ENCODE measurements around the gene VPS39.
"Not testable (repeated sequence)": the region's sequence is repeated elsewhere in the genome, so short reads cannot be mapped to it uniquely, and the experiment has no call there.

Gene VPS39, protein sequence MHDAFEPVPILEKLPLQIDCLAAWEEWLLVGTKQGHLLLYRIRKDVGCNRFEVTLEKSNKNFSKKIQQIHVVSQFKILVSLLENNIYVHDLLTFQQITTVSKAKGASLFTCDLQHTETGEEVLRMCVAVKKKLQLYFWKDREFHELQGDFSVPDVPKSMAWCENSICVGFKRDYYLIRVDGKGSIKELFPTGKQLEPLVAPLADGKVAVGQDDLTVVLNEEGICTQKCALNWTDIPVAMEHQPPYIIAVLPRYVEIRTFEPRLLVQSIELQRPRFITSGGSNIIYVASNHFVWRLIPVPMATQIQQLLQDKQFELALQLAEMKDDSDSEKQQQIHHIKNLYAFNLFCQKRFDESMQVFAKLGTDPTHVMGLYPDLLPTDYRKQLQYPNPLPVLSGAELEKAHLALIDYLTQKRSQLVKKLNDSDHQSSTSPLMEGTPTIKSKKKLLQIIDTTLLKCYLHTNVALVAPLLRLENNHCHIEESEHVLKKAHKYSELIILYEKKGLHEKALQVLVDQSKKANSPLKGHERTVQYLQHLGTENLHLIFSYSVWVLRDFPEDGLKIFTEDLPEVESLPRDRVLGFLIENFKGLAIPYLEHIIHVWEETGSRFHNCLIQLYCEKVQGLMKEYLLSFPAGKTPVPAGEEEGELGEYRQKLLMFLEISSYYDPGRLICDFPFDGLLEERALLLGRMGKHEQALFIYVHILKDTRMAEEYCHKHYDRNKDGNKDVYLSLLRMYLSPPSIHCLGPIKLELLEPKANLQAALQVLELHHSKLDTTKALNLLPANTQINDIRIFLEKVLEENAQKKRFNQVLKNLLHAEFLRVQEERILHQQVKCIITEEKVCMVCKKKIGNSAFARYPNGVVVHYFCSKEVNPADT

DNA sequence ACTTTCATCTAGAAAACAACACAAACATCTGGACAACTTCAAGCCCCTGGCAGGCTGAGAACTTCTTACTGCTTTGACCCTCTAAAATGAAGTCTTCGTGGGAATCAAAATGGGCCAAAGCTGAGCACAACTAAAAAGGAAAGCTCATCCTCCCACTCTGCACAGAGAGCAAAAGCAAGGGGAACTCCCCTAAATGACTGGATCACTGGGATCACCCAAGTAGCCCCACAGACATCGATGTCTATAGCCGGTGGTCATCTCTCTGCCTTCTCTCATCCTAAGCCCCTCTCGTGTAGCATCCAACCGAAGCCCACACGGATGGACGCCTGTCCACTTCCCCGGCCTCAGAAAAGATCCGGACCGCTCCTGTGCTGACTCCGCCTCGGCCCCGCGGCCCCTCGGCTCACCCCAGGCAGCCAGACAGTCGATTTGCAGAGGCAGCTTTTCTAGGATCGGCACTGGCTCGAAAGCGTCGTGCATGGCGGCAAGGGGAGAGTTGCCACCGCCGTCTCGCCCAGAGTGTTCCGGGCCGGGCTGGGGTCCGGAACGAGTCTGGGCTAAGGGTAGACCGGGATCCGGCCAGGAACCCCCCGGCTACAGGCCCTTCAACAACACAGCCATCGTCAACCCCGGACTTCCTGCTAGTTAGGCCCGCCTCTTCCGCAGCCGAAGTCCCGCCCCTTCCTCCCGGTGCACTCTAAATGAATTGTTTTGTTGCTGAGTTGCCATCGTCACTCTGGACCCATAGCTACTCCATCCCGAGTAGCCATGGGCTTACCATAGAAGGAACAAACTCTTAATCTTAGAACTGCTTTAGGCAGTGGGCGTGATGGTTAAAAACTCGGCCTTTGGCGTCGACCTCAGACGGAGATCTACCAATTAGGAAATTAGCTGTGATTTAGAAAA is at the start of gene VPS39:
VPS39 (minus strand) TSS at position 631 of the 906 bp plus-strand sequence; CDS start at position 480, 151 bp downstream.
- peak; percentile 79 to 85 for DNase-seq

DNA sequence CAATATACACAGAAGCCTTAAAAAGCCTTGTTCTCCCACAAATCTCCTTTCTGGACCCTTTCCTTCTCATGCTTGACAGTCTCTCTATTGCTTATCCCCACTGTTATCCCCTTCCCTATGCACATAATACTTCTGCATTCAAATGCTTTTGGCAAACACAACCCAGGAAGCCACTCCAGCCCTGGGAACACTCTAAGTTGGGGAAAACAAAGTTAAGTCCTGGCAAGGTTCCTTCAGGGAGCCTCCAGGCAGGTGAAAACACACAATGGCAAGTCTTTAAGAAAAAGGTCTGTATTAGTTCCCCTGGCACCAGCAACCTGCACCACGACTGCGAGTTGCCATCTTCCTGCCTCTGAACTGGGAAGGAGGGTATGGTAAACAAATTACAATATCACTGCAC is 45.2 kb upstream of the VPS39 start:
- no peak for DNase-seq

DNA sequence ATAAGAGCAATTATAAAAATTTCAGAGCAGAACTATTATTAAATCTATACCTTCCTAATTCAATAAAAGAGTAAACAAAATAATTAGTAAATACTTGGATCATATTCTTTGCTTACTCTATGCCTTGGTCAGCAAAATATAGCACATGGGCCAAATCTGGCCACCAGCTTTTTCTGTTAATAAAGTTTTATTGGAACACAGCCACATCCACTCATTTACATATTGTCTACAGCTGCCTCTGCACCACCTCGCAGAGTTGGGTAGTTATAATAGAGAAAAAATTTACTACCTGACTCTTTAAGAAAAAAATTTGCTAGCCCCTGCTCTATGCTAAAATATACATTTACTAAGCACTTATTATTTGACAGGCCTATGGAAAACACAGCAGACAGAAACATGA is 32.7 kb upstream of the VPS39 start:
- no peak for DNase-seq

DNA sequence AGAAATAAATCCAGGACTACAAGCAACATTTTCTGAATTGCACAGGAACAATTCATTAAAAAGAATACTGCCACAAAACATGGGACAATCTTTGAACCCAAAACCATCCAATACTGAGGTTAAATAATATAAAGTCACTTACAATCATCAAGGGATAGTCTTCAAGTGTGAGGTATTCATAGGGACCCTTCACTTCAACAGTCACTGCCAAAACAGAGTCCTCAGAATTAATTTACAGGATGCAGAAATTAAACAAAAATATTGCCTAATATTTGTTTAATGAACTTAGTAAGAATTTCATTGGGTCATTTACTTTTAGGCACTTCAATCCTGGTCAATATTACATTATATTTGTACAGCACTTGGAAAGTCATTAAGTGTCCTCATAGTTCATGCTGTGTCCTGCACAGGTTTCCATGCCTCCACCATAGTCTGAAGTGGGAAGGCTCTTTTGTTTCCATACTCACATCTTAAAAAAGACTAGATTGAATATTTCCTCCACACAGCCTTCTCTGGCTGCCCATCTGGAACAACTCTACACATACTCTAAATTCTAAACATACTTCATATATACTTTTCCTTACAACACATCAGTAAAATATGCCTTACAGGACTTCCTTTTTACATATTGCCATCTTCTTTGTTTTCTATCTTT is 31.6 kb upstream of the VPS39 start:
- DNase-seq: no peak

DNA sequence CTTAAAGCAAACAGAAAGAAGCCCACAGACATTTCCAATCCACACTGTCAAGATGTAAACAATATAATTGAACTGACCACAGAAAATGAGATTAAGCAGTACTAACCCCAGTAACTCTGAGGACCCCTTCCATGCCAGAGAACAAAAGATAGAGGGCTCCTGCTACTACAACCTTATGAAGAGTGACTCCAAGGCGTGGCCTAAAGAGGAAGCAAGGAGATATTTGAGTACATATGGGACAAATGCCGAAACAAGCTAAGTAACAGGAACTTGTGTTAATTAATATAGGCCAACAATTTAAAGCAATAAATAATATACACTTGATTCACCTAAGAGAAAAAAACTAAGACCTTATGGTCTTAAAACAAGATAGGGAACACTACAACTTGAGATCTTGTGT is 25.0 kb upstream of the VPS39 start:
- DNase-seq: peak; percentile 3 to 27

DNA sequence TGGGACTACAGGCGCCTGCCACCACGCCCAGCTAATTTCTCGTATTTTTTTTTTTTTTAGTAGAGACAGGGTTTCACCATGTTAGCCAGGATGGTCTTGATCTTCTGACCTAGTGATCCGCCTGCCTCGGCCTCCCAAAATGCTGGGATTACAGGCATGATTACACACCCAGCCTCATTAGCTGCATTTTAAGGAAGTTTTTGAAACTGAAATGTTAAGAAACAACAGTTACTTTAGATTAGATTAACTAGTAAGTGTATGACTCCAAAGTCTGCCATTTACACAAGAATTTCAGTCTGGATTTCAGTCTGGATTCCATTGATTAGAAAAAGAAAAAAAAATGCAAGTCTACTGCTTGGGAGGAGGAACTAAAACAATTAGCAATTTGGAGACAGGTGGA is 24.5 kb upstream of the VPS39 start:
- DNase-seq: no peak

DNA sequence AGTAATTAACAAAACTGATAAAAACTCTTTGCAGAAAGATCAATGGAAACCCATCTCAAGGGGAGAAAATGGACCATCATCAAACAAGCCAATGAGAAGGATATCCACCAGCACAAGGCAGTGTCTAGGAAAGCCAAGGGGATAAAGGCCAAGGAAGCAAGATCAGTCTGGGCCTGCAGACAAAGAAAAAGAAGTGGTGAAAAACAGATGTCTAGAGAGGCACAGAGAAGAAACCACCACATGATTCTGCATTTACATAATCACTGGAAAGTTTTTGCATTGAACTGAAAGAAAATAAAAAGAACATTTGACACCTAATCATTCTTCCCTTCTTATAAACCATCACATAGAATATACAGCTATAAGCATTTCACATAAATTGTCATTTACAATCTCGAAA is 23.0 kb upstream of the VPS39 start:
- no peak for DNase-seq

DNA sequence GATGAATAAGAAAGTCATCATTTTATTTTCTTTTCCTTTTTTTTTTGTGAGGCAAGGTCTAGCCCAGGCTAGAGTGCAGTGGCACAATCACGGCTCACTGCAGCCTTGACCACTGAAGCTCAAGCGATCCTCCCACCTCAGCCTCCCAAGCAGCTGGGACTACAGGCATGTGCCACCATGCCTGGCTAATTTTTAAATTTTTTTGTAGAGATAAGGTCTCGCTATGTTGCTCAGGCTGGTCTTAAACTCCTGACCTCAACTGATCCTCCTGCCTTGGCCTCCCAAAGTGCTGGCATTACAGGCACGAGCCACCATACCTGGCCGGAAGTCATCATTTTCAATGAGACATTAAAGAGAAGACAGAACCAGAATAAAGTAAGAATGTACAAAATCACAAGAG is 20.9 kb upstream of the VPS39 start:
- DNase-seq: not testable (repeated sequence)

DNA sequence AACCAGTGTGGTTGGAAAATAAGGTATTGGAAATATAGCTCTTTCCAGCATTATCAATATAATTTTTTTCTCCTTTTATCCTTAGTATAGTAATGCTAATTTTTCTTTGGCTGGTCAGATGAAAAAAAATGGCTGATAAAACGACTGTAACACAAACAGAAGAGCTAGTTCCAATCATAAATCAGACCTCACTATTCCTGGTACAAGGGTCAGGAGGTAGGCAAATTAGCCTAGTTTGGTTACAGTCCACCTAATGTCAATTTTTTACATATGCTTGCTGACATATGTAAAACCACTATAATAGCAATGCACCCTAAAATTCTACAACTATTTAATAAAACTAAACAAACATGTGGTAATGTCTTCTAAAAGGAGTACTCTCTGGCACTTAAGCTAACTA is 19.9 kb upstream of the VPS39 start:
- DNase-seq: no peak

DNA sequence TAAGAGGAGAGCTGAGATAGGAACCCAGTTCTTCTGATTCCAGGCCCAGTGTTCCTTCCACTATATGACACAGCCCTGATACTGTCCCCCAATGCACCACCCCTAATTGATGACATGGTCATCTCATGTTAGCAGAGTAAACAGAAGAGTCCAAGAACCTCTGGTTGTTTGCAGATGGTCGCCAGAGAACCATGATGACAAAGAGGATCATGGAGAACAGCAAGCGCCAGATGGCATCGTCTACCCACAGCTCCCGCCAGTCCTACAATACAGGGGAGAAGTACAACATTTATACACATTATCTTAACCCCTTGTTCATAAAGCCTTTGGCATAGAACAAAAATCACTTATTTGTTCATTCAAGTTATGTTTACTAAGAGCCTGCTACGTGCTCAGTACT is 18.5 kb upstream of the VPS39 start:
- DNase-seq: no peak

DNA sequence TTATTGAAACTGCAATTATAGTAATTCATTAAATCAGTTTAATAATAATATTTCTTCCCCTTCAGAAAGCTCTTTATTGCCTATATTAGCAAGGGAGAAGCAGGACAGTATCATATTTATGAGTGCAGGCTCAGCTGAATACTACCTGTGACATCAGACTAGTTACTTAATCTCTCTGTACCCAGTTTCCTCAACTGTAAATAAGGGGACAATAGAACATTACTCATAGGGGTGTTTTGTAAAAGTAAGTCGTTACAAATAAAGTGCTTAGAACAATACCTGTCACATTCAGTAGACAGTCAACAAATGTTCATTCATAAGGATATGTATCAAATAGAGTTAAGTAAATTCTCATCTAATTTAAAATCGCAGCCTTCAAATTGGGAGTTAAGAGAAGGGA is 12.1 kb upstream of the VPS39 start:
- peak in 1 of 2 donors; percentile 12 for DNase-seq

DNA sequence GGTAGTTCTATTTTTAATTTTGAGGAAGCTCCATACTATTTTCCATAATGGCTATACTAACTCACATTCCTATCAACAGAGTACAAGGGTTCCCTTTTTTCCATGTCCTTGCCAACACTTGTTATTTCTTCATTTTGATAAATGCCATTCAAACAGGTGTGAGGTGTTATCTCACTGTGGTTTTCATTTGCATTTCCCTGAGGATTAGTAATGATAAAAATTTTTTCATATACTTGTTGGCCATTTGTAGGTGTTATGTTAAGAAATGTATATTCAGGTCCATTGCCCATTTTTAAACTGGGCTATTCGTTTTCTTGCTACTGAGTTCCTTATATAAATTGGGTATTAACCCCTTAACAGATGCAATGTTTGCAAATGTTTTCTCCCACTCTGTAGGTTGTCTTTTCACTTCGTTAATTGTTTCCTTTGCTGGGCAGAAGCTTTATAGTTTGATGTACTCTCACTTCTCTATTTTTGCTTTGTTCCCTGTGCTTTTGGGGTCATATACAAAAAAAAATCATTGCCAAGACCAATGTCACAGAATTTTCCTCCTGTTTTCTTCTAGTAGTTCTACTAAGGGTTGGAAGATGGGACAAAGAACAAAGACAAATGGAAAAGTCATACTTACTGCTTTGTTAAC is 11.0 kb upstream of the VPS39 start:
- DNase-seq: no peak

DNA sequence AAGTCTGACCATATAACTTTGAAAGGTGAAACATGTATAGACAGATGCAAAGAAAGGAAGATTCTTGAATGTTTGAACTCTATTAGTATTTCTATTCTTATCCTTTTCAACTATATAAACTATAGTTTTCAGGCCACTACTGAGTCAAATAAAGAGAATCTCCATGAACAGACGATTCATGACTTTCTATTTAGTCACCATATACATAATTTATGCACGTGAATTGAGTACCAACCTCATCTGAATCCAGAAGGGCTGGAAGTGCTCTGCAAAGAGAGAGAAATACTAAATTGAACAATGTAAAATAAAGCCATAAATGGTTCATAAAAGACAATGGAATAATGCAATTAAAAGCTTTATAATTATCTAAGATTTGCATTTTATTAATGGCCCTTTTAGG is 9.5 kb upstream of the VPS39 start:
- DNase-seq: no peak

DNA sequence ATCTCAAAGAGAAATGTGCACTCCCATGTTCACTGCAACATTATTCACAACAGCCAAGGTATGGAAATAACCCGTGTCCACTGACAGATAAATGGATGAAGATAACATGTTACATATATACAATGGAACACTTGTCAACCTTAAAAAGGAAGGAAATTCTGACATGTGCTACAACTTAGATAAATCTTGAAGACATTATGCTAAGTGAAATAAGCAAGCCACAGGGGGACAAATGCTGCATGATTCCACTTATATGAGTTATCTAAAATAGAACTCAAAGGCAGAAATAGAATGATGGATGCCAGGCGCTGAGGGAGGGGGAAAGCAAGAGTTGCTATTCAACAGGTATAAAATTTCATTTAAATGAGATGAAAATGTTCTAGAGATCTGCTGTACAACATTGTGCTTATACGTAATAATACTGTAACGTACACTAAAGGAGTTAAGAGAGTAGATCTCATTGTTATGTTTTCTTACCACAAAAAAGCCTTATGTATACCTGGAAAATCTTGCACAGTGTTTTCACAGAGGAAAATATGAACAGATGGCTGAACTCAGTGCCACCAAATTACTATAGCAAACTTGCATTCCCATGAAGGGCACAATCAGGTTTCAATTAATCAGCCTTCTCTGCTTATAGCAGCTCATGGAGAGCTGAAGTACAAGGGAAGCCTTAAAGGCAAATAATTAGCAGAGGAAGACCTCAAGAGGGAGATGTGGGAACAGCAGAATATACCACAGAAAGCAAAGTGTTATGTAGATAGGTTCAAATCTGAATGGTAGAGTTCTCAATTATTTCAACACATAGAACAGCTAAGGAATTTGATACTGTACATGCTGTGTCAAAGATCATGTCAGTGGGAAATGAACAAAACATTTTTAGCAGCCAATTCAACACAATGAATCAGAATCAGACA is 8.1 kb upstream of the VPS39 start:
- DNase-seq: no peak

DNA sequence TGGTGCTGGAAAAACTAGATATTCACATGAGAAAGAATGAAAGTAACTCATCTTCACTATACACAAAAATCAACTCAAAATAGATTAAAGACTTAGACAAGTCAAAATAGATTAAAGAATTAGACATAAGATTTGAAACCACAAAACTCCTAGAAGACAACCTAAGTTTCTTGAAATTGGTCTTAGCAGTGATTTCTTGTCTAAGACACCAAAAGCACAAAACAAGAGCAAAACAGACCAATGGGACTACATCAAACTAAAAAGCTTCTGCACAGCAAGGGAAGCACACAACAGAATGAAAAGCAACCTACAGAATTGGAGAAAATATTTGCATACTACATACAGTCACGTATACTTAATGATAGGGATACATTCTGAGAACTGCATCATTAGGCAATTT is 6.5 kb upstream of the VPS39 start:
- DNase-seq: no peak

DNA sequence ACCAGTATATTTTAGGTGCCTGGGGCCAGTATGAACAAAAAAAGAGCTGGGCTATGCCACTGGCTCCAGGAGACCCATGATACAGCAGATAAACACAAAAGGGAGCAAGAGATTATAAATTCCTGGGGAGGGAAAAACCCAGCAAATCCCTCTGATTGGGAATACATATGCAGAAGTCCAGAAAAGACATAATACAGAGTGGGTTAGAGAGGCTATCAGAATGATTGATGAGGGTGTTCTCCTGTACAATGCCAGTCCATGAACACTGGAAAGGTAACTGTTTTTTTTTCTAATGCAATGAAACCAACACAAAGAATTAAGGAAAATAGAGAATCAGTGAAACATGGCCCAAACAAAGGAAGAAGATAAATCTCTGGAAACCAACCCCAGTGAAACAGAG is 5.4 kb upstream of the VPS39 start:
- DNase-seq: no peak

DNA sequence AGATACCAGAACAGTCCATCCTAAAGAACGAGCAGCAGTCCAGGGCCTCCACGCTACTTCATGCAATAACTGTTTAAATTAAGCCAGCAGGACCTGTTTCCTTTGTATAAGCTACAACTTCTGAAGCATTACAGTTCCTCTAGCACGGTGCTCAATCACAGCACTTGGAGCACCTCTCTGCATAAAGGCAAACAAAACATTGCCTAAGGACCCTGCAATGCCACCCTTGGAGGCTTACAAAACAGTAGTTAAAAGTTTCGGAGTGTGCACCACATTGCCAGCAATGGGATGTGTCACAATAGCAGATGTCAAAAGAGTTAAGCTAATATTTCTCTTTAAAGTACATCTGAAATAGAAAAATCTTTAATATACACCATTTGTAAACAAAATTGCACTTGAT is 2.6 kb upstream of the VPS39 start:
- no peak for DNase-seq

DNA sequence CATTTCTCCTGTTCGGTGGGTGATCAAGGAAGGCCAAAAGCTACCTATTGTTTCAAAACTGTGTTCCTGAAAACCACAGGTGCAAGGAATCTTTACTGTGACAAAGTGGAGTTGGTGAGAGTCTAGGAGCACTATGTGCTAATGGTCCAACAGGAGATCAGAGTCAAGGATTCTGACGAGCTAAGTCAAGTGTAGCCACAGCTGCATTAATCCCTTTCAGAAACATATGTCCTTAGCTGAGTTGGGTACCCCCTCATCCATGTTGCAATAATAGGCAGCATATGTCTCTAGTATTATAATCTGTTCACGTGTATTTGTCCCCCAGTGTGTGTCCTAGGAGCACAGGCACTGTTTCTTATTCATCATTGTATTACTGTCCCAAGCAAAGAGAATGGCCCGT is 1.7 kb downstream of the VPS39 start:
- no peak for DNase-seq

DNA sequence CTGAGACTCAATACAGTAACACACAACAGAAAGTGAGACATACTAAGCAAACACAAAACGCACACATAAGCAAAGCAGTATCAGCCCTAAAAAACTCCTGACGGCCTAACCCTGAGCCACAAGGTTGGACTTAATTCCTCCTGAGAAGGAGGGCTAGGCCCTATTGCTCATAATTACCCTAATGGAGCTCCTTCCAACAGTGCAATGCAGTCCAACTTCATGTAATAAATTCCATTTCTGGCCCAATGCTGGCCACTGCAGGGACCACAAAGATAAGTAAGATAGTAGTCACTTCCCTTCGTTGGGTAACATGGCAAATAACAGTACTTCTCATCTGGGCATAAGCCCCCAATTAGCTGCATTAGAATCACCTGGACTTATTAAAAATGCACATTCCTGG is 4.2 kb downstream of the VPS39 start:
- no peak for DNase-seq

DNA sequence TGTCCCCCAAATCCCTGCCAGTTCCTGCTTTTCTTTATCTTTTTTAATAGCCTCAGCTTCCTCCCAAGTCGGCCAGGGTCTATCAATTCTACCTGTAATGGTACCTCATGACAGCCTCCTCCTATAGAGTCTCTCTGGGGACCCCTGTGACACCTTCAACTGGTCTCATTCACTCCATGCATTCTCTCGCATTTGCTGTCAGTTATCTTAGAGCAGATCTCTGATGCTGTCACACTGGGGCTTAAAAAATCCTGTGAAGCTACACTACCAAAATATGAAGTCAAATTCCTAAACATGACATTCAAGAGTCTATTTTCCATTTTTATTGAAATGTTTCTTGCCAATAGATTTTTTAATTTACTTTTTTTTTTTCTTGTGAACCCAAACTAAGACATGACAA is 5.5 kb downstream of the VPS39 start:
- no peak for DNase-seq

DNA sequence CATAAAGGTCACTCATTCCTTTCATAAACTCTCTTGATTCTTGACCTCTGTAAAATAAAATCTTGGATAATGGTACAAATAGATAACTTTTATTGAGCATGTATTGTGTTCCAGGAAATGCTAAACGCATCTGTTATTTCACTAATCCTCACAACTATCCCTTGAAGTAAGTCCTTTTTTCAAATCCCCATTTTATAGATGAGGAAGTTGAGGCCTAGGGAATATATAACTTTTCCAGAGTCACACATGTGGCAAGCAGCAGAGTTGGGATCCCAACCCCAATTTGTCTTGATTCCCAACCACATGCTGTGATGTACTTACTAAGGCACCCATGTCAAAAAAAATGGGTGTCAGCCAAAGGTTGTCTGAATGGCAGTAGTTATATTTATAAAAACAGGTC is 6.3 kb downstream of the VPS39 start:
- DNase-seq: no peak

Data from inflammatory macrophage treated with lipopolysaccharide for 1 hour (primary cell).